GM12878 (cell line): ENCODE measurements around the gene COL21A1. TPM values are rescaled to one million over a fixed set of nuclear protein-coding genes. Genes with fewer than 3 reads are reported as not detected.

Experiments used
- ATAC-seq: fragments of 200-7000 bp; cut with Tn5 transposase; 3 replicates; pipeline ENCODE4 v1.9.1; 2020; ENCODE audit warnings: mild to moderate bottlenecking, moderate library complexity
- BruUV-seq: library from RNA; stranded (reverse); fragments of 400-500 nt; replicated peaks from 2 replicates; lab custom pipeline; 2021; lab: Mats Ljungman, UMichigan
- CTCF ChIA-PET: fragments of 300-600 bp; sonication (Branson Sonifier 250); formaldehyde crosslinking; extraction: SDS; loops from one replicate; lab custom pipeline; 2021; ENCODE audit warnings: inconsistent platforms; lab: Yijun Ruan, JAX
- POLR2A ChIA-PET: fragments of 350-600 bp; formaldehyde crosslinking; extraction: SDS; loops from one replicate; lab custom pipeline; 2021; ENCODE audit warnings: inconsistent platforms; lab: Charles Lee
- RAD21 ChIA-PET: fragments of 300-600 bp; sonication (Branson Sonifier 250); formaldehyde crosslinking; loops from one replicate; lab custom pipeline; 2023; ENCODE audit warnings: antibody characterized with exemption; ENCODE audit not compliant: unreplicated experiment; lab: Charles Lee
- SMC1A ChIA-PET: fragments of 300-600 bp; sonication (Branson Sonifier 250); formaldehyde crosslinking; loops from one replicate; lab custom pipeline; 2023; ENCODE audit not compliant: unreplicated experiment, uncharacterized antibody; lab: Charles Lee
- DNase-seq: peaks from one replicate; pipeline ENCODE4 v3.0.0-alpha.2; 2011; ENCODE audit warnings: low read depth, low spot score
- FAIRE-seq: peaks from 3 replicates; lab custom pipeline; 2011; peaks lifted over from hg19 to GRCh38; lab: Jason Lieb, UNC
- H2AFZ ChIP-seq: 2 replicates; pipeline ENCODE4 v1.6.0; 2011; ENCODE audit warnings: low read depth, low read length, control low read depth; ENCODE audit not compliant: control insufficient read depth
- H3K27ac ChIP-seq: 2 replicates; pipeline ENCODE4 v1.5.1; 2011; ENCODE audit warnings: control low read depth; ENCODE audit not compliant: control insufficient read depth, insufficient read depth
- H3K27me3 ChIP-seq, 2 experiments: replicated peaks in 1 of 2; 2 replicates each; pipeline versions ENCODE4 v1.6.0 to v1.6.1; 2011; ENCODE audit warnings: low read length in 1 of 2; ENCODE audit not compliant: control insufficient read depth in 2 of 2, insufficient read depth in 2 of 2
- H3K36me3 ChIP-seq, 2 experiments: 2 replicates each; pipeline ENCODE4 v1.5.1; 2011; ENCODE audit warnings: low read length in 1 of 2; ENCODE audit not compliant: control insufficient read depth in 2 of 2, insufficient read depth in 2 of 2
- H3K4me1 ChIP-seq: 2 replicates; pipeline ENCODE4 v1.6.1; 2011; ENCODE audit warnings: mild to moderate bottlenecking, low read length, moderate library complexity, mixed read lengths; ENCODE audit not compliant: control insufficient read depth, insufficient read depth
- H3K4me2 ChIP-seq: 2 replicates; pipeline ENCODE4 v1.6.0; 2011; ENCODE audit warnings: control low read depth; ENCODE audit not compliant: control insufficient read depth, insufficient read depth
- H3K4me3 ChIP-seq: fragments of 200-600 bp; sonication (generic); 2 replicates; pipeline ENCODE4 v1.5.1; 2016
- H3K79me2 ChIP-seq: 2 replicates; pipeline ENCODE4 v1.6.0; 2011; ENCODE audit warnings: low read length; ENCODE audit not compliant: control insufficient read depth, insufficient read depth
- H3K9ac ChIP-seq: 2 replicates; pipeline ENCODE4 v1.8.0; 2011; ENCODE audit warnings: low read length, control low read depth, mixed read lengths; ENCODE audit not compliant: control insufficient read depth, insufficient read depth
- H3K9me3 ChIP-seq: replicated peaks from 3 replicates; pipeline ENCODE4 v1.5.1; 2011; ENCODE audit warnings: mild to moderate bottlenecking, low read length; ENCODE audit not compliant: control insufficient read depth, insufficient read depth
- H4K20me1 ChIP-seq: 2 replicates; pipeline ENCODE4 v1.6.0; 2011; ENCODE audit not compliant: control insufficient read depth, insufficient read depth
- BCLAF1 ChIP-seq: fragments of 450-650 bp; IDR thresholded peaks from 2 replicates; pipeline ENCODE4 v1.6.1; 2017; ENCODE audit warnings: antibody characterized with exemption, mild to moderate bottlenecking, moderate library complexity
- HDGF ChIP-seq: fragments of 450-650 bp; IDR thresholded peaks from 2 replicates; pipeline ENCODE4 v1.6.1; 2016; ENCODE audit warnings: antibody characterized with exemption
- KDM1A ChIP-seq: fragments of 200-600 bp; sonication (generic); IDR thresholded peaks from 2 replicates; pipeline ENCODE4 v1.6.1; 2016; ENCODE audit warnings: borderline replicate concordance
- MYB ChIP-seq: fragments of 150-350 bp; IDR thresholded peaks from 2 replicates; pipeline ENCODE4 v1.6.1; 2014; ENCODE audit warnings: mild to moderate bottlenecking, low read depth, low read length, borderline replicate concordance
- RCOR1 ChIP-seq: conservative IDR thresholded peaks from 2 replicates; pipeline ENCODE4 v1.6.1; 2012; ENCODE audit warnings: low read depth, low read length, improper control_type of control experiment
- RELA ChIP-seq: fragments of 450-650 bp; IDR thresholded peaks from 2 replicates; pipeline ENCODE4 v1.8.0; 2014; ENCODE audit warnings: borderline replicate concordance; ENCODE audit not compliant: partially characterized antibody
- ZNF384 ChIP-seq: IDR thresholded peaks from 2 replicates; pipeline ENCODE4 v1.6.1; 2012; ENCODE audit warnings: low read depth, mild to moderate bottlenecking, low read length, improper control_type of control experiment, borderline replicate concordance
- WGBS: methylation state at CpG from one replicate; pipeline ENCODE4 v1.1.6; 2016; ENCODE audit warnings: low lambda C conversion rate; ENCODE audit not compliant: insufficient replicate concordance, insufficient coverage; ENCODE audit errors: missing lambda C conversion rate; 5-methylcytosine and 5-hydroxymethylcytosine counted together
- in situ Hi-C: fragments of 300-500 bp; cut with MboI; formaldehyde crosslinking; loops from 9 replicates; pipeline ENCODE4 v1.14.3; 2018; ENCODE audit warnings: mixed read lengths
- intact Hi-C: fragments of 100-400 bp; cut with micrococcal nuclease; formaldehyde crosslinking; loops from one replicate; pipeline ENCODE4 v1.14.2; 2022; ENCODE audit not compliant: unreplicated experiment
- polyA plus RNA-seq, 11 experiments: library from polyadenylated mRNA; depleted of rRNA in 4 of 11; unstranded in 6 of 11; stranded (reverse) in 5 of 11; fragments of >200 nt; fragmentation: Nextera tagmentation in 4 of 11; fragmentation: Illumina TruSeq in 1 of 11; extraction: Ambion mirVana in 4 of 11; extraction: Trizol in 1 of 11; gene quantifications; 1 replicate in 1 of 11; 2 replicates in 10 of 11; pipeline versions ENCODE4 v1.2.1 to v1.2.3, GENCODE V29; 2011 to 2016; ENCODE audit warnings: inconsistent platforms in 2 of 11, missing spikeins in 2 of 11, low read depth in 1 of 11
- total RNA-seq, 4 experiments: library from RNA; depleted of rRNA in 3 of 4; stranded (reverse); fragments of >200 nt in 3 of 4; fragmentation: Illumina TruSeq in 1 of 4; extraction: Trizol in 1 of 4; gene quantifications; 2 replicates each; pipeline versions ENCODE4 v1.2.1 to v1.2.3, GENCODE V29; 2013 to 2021

Gene COL21A1
- total and polyA plus RNA-seq, 10 of the 15 experiments (the other 5 are each of a cell fraction or from before 2014, with no cell fraction given) = 0.10 TPM; not detected in 9

GRCh38 chr6:56155634-56156141 is 91.7 kb downstream of the COL21A1 start:
- ChIA-PET CTCF (interaction anchor here (0.8 kb wide), 1 partner anchor 375 kb away, joined by 3 read pairs; no protein-coding TSS in a partner anchor), SMC1A (no interaction called here)
- in situ Hi-C loops = no loop called here
- no peak for ATAC-seq
- Histone ChIP-seq H3K27me3 (no peaks in the 10 kb centered on the region), H3K36me3 (no peaks in the 10 kb centered on the region), H3K4me3 (no peak overlapping the region), H3K9me3 (no peaks in the 10 kb centered on the region)
- FAIRE-seq = no peak
- TF ChIP-seq BCLAF1 (no peak), MYB (no peak), ZNF384 (no peak), RELA (no peak), KDM1A (no peak), RCOR1 (no peak), HDGF (no peak)
- TF ChIP-seq, all 136 proteins: peak for 0
- H3K9ac ChIP-seq = no peak overlapping the region
- H2AFZ ChIP-seq = no peak overlapping the region
- 15% methylated on average over 4 of the region's 4 CpGs for WGBS
- no peaks in the 10 kb centered on the region for H3K79me2 ChIP-seq
- ChIA-PET RAD21 (no interaction called here), POLR2A (no interaction called here)
- H4K20me1 ChIP-seq = no peaks in the 10 kb centered on the region
- intact Hi-C loops = no loop called here
- no peaks in the 10 kb centered on the region for H3K4me1 ChIP-seq
- no peak overlapping the region for H3K4me2 ChIP-seq
- BruUV-seq = no TSS peak
- H3K27ac ChIP-seq = no peak overlapping the region
- no peak for DNase-seq
